NT2/D1 (cell line): Measurements from ENCODE around the gene RTEL1.

Experiments
- DNase-seq: peaks from one replicate; pipeline ENCODE4 v3.0.0-alpha.2; 2011; ENCODE audit warnings: low read depth, low spot score
- H3K27me3 ChIP-seq: 2 replicates; pipeline ENCODE4 v1.6.0; 2011; ENCODE audit warnings: mild to moderate bottlenecking; ENCODE audit not compliant: insufficient read length, insufficient read depth
- H3K36me3 ChIP-seq: 2 replicates; pipeline ENCODE4 v1.6.1; 2011; ENCODE audit warnings: mild to moderate bottlenecking, low read length, mixed read lengths; ENCODE audit not compliant: insufficient read depth, insufficient read length
- H3K4me1 ChIP-seq: 2 replicates; pipeline ENCODE4 v1.5.1; 2011; ENCODE audit not compliant: insufficient read depth, insufficient read length
- H3K4me3 ChIP-seq: 2 replicates; pipeline ENCODE4 v1.5.1; 2011; ENCODE audit warnings: low read depth; ENCODE audit not compliant: insufficient read length
- H3K9ac ChIP-seq: 2 replicates; pipeline ENCODE4 v1.6.0; 2011; ENCODE audit warnings: low read depth; ENCODE audit not compliant: insufficient read length
- H3K9me3 ChIP-seq: 2 replicates; pipeline ENCODE4 v1.5.1; 2011; ENCODE audit warnings: mild to moderate bottlenecking, low read length; ENCODE audit not compliant: insufficient read depth
- SUZ12 ChIP-seq: IDR thresholded peaks from 2 replicates; pipeline ENCODE4 v1.6.1; 2011; ENCODE audit not compliant: insufficient read length, insufficient read depth; ENCODE audit errors: extremely low read depth
- YY1 ChIP-seq: IDR thresholded peaks from 2 replicates; pipeline ENCODE4 v1.6.1; 2011; ENCODE audit not compliant: insufficient read length, insufficient read depth
- ZNF274 ChIP-seq: IDR thresholded peaks from 2 replicates; pipeline ENCODE4 v1.6.1; 2011; ENCODE audit warnings: mild to moderate bottlenecking, low read depth, low read length

RTEL1 gene

DNA sequence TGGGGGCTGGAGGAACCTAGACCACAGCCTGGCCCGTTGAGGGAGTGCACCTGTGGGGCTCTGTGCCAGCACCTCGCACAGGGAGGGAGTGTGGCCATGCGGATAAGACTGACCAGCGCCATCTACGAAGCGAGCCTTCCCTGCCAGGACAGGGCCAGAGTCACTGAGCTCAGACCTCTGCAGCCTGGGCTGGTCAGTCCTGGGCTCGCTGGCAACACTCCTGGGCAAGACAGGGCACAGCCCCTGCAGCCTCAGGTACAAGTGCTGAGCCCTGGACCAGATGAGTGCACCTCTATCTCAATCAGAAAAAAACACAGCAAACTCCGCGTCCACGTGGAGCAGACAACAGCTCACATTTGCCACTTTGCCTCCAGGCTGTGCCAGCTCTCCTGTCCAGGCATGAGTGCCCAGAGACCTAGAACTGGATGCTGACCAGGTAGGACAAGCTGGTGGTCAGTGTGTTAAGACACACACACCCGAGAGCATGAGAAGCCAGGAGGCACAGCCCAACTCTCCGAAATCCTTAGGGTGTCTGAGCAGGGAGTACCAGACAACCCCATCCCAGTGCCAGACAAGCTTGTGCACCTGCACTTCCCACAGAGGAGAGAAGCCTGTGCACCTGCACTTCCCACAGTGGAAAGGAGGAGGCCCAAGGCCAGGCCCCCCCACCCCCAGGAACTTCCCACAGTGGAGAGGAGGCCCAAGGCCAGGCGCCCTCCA is 44.8 kb downstream of the RTEL1 start:
- H3K9ac ChIP-seq, result no peak overlapping the region

DNA sequence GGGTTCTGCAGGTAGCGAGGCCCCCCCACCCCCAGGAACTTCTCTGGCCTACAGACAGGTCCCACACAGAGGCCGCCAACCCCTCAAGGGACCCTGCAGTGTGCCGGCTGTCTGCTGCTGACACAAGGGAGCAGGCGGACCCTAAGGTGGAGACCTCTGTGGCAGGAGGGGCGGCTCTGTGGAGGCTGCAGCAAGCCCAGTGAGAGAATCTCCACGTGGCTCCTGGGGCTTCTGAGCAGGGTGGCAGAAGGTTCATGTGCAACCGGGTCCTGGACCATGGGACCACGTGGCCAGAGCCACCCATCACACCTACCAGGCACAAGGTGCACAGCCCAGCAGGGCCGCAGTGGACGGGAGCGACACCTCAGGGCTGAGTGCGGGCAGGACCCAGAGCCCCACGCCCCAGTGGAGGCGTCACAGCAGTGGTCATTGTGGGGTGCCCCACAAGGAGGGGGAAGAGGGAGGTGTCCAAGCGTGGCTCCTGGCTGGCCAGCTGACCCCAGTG is 45.4 kb downstream of the RTEL1 start:
- TF ChIP-seq YY1 (no peak), ZNF274 (no peak), SUZ12 (no peak)
- no peaks in the 10 kb centered on the region for H3K27me3 ChIP-seq
- H3K9ac ChIP-seq, result no peak overlapping the region
- peaks cover 81% of the 10 kb centered on the region for H3K36me3 ChIP-seq
- H3K4me3 ChIP-seq, result no peak overlapping the region
- H3K9me3 ChIP-seq, result no peaks in the 10 kb centered on the region
- H3K4me1 ChIP-seq, result peaks cover 27% of the 10 kb centered on the region
- no peak for DNase-seq

More for the DNA sequence above, 44.8 kb downstream of the RTEL1 start:
- TF ChIP-seq ZNF274, result no peak
- no peak for TF ChIP-seq SUZ12
- TF ChIP-seq YY1, result no peak
- H3K36me3 ChIP-seq, result peaks cover 86% of the 10 kb centered on the region
- H3K4me1 ChIP-seq, result peaks cover 30% of the 10 kb centered on the region
- no peaks in the 10 kb centered on the region for H3K27me3 ChIP-seq
- no peaks in the 10 kb centered on the region for H3K9me3 ChIP-seq
- no peak for DNase-seq
- H3K4me3 ChIP-seq, result no peak overlapping the region

DNA sequence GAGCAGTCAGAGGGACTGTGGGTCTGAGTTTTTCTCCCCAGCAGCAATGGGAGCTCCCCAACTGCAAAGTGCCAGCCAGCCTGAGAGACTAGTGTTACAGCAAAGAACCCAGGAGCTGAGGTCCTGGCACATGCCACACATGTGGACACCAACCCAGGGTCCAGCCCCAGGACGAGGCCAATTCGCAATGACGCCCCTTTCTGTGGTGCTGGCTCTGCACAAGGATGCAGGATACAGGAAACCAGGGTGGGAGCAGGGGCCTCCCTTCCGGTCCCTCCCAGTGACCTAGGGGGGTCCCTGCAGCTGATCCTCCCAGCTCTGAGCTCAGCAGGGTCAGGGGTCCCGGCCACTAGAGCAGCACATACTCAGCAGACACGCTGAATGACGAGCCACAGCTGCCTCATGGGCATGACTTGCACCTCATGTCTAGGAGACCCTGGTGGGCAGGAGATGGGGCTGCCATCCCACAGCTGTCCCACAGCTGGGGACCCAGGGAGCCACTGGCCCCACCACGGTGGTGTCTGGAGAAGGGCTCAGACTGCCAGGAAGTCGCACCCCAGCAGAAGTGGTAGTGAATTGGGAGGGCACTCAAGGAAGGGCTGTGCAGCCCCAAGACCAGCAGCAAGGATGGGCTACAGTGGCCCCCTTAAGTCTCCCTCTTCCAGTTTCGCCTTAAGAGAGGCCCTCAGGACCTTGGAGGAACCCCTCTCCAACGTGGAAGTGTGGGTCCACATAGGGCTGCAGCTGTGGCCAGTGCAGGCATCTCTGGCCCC is 46.0 kb downstream of the RTEL1 start:
- Histone ChIP-seq H3K36me3 (peaks cover 82% of the 10 kb centered on the region), H3K27me3 (no peaks in the 10 kb centered on the region), H3K4me1 (peaks cover 23% of the 10 kb centered on the region), H3K9me3 (no peaks in the 10 kb centered on the region), H3K9ac (no peak overlapping the region), H3K4me3 (no peak overlapping the region)
- no peak for DNase-seq
- TF ChIP-seq SUZ12, result no peak
- no peak for TF ChIP-seq ZNF274
- no peak for TF ChIP-seq YY1

DNA sequence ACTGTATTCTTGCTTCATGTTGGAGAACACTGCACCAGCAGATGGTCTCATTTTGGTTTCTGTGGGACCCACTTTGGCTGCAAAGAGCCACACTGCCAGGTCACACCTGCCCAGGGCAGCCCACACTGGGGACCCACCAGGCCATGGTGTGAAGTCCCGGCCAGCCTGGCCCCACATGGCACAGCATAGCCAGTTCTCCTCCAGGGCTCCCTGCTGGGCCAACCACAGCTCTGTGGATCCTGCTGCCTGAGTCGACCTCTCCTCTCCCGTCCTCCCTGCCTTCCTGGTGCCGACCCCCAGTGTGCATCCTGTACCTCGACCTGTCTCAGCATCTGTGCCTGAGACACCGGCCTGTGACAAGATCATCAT is 46.6 kb downstream of the RTEL1 start:
- H3K9me3 ChIP-seq, result no peaks in the 10 kb centered on the region
- TF ChIP-seq SUZ12, result no peak
- no peak for TF ChIP-seq YY1
- TF ChIP-seq ZNF274, result no peak
- H3K9ac ChIP-seq, result no peak overlapping the region
- H3K27me3 ChIP-seq, result no peaks in the 10 kb centered on the region
- H3K4me3 ChIP-seq, result no peak overlapping the region
- H3K4me1 ChIP-seq, result peaks cover 20% of the 10 kb centered on the region
- no peak for DNase-seq
- H3K36me3 ChIP-seq, result peaks cover 82% of the 10 kb centered on the region

DNA sequence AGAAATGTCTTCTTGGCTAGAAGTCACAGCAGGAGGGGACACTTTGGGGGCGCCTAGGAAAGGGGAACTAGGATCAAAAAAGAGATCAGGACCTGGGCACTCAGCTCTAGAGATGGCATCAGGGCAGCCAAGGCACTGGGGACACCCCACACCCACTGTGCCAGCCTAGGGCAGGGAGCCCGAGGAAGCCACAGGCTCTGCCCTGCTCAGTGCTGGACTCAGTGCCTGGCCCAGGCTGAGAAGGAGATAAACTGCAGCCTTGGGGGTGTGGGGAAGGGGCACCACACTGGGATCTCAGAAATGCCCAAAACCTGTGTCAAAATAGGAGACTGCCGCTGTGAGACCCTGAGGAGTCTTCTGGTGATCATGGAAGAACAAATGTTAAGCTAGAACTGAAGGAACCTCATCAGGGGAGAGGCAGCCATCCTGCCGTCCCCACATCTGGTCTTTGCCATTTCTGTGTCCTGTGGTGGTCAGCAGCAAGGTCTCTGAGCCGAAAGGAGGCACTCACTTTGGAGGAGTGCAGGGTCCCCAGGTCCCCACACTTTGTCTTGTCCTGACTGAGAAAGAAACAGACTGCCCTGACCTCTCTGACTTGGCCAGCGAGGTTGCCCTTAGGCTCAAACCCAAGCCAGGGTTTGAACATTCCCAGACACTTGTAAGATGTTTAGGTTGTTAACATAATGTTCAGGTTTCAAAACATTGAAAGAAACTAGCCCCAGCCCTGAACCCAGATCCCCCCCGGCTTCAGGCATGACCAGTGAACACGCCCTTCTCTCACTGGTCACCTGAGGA is 47.3 kb downstream of the RTEL1 start:
- Histone ChIP-seq H3K27me3 (no peaks in the 10 kb centered on the region), H3K9ac (no peak overlapping the region), H3K4me3 (no peak overlapping the region), H3K4me1 (peaks cover 14% of the 10 kb centered on the region), H3K36me3 (peaks cover 80% of the 10 kb centered on the region), H3K9me3 (no peaks in the 10 kb centered on the region)
- TF ChIP-seq ZNF274 (no peak), YY1 (no peak), SUZ12 (no peak)
- no peak for DNase-seq

DNA sequence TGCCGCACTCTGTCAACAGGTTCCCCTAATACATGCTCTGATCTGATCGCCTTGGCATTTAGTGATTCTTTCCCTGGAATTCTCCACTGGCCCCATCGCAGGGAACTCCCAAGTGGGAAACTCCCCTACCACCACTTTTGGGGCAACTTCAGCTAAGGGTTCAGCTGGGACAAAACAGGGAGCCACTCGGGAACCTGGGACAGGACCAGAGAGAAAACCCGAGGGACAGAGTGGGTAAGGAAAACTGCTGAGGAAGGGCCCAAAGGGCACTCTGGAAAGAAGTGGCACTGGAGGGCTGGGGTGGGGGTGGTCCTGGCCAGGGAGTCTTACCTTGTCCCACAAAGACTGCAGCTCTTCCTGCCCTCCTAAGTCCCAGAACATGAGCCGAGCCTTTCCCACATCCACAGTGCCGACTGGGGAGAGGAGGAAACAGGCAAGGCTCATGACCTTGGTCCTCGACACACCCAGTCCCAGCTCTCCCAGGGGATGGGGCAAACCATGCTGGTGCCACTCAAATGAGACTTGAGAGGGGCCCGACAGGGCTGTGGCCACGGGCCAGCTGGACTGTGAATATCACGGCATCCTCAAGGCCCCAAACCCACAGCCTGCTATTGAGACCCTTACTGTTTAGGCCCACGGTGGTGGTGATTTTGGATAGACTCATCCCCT is 48.0 kb downstream of the RTEL1 start:
- no peak for TF ChIP-seq YY1
- TF ChIP-seq ZNF274, result no peak
- TF ChIP-seq SUZ12, result no peak
- Histone ChIP-seq H3K4me1 (peaks cover 14% of the 10 kb centered on the region), H3K27me3 (no peaks in the 10 kb centered on the region), H3K9me3 (no peaks in the 10 kb centered on the region), H3K36me3 (peaks cover 80% of the 10 kb centered on the region), H3K4me3 (peak overlapping the region; percentile 96), H3K9ac (peak overlapping the region; percentile 96)
- no peak for DNase-seq
